Suppressor macrophage treated with lipopolysaccharide for 1 hour (primary cell): ENCODE data around the gene PDZD7.
"Not testable (repeated sequence)": the region's sequence is repeated elsewhere in the genome, so short reads cannot be mapped to it uniquely, and the experiment has no call there.

Experiments
- DNase-seq, 3 donors: peaks; one replicate each; pipeline ENCODE4 v3.0.0-alpha.2; 2020 to 2022

Gene PDZD7

DNA sequence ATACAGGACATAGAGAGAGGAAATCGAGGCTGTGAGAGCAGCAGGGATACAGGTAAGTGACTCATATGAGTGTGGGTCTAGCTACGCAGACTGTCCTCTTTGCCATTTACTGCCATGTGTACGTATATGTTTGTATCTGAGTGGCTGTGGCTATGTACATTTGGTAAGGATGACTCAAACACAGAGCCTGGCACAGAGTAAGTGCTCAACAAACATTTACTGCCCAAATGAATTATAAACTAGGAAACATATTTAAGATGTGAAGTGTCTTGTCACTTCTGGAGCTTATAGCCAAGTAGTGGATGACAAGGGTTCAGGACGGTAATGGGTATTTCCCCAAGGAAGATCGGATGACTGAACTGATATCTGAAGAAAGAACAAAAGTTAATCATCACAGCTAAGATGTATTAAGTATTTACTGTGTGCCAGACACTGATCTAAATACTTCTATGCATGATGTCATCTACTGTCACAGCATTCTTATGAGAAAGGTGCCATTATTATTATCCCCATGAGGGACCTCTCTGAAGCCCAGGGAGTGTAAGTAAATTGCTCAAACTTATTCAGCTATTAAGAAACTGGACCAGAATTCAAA is 49.7 kb downstream of the PDZD7 start:
- no peak for DNase-seq

DNA sequence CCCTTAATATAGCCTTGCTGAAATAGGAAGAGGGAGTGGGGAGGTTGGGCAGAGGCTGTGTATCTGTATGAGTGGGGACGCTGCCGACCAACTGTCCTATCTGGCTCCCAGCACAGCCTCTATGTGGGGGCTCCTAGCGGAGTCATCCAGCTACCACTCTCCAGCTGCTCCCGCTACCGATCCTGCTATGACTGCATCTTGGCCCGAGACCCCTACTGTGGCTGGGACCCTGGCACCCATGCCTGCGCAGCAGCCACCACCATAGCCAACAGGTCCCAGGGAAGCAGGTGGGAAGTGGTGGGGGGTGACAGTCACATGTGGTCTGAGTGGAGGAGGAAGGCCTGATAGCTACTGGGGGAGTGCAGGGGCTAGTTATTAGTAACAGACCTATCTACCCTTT is 50.2 kb downstream of the PDZD7 start:
- DNase-seq: no peak

DNA sequence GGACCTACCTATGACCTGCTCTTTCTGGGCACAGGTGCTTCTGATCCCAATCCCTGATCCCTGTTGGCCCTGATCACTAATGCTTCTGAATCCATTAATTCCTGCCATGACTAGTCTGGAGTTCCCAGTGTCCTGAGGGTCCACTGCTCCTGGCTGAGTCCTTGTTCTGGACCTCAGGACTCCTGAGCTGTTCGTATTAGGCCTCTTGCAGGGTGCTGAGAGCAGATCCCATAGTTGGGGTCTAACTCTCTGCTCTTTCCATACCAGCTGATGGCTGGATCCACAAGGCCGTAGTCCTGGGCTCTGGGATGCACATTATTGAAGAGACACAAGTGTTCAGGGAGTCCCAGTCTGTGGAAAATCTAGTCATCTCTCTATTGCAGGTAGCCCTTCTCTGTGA is 50.6 kb downstream of the PDZD7 start:
- DNase-seq: no peak

DNA sequence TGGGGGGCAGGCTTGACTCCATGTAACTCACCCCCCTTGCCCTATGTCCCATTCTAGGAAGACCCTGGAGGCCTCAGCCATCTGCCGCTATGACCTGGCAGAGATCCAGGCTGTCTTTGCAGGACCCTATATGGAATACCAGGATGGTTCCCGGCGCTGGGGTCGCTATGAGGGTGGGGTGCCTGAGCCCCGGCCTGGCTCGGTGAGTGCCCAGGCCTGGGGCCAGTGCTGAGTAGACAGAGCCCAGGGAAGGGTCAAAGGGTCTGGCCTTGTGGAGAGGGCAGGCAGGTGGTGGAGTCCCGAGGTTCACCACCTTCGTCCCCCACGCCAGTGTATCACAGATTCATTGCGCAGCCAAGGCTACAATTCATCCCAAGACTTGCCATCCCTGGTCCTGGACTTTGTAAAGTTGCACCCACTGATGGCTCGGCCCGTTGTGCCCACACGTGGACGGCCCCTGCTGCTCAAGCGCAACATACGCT is 51.1 kb downstream of the PDZD7 start:
- no peak for DNase-seq

DNA sequence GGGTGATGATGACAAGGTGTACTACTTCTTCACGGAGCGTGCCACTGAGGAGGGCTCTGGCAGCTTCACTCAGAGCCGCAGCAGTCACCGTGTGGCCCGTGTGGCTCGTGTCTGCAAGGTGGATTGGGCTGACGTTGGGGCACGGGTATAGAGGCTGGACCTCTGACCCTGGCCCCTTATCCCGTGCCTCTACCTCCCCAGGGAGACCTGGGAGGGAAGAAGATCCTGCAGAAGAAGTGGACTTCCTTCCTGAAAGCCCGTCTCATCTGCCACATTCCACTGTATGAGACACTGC is 52.1 kb downstream of the PDZD7 start:
- no peak for DNase-seq

DNA sequence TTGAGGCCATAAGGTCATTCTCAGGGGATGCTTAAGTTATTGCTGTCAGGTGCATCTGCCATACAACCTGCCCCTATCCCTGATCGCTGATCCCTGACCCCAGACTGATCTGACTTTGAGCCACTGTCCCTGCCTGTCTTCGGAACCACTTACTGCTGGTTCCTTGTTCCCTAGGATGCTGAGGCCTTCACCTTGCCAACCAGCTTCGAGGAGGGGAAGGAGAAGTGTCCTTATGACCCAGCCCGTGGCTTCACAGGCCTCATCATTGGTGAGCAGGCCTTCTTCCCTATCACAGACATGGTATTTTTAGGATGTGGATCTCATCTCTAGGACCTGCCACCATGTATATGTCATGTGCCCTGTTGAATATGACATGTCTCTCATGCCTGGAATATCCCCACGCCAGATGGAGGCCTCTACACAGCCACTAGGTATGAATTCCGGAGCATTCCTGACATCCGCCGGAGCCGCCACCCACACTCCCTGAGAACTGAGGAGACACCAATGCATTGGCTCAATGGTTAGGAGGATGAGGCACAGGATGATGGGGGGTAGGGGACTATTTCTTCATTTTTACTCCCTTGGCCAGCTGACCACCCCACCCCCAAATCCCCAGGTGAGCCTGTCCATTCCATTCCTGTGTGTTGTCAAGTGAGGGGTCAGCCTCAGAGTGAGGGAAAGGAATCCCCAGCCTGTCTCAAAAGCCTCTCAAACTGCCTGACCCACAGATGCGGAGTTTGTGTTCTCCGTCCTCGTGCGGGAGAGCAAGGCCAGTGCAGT is 52.6 kb downstream of the PDZD7 start:
- no peak for DNase-seq

DNA sequence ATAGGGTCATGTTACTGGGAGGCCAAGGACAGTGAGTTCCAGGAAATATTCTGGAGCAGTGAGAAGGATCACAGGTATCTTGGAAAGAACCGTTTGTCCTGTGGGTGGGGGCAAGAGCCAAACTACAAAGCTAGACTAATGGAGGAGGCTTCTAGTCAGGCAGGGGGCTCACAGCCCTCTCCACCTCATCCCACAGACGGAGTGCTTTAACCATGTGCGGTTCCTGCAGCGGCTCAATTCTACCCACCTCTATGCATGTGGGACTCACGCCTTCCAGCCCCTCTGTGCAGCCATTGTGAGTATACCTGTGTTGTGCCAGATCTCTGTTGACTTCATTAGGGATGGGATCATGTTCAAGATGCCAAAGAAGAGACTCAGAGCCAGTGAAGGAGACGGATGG is 53.5 kb downstream of the PDZD7 start:
- no peak for DNase-seq

DNA sequence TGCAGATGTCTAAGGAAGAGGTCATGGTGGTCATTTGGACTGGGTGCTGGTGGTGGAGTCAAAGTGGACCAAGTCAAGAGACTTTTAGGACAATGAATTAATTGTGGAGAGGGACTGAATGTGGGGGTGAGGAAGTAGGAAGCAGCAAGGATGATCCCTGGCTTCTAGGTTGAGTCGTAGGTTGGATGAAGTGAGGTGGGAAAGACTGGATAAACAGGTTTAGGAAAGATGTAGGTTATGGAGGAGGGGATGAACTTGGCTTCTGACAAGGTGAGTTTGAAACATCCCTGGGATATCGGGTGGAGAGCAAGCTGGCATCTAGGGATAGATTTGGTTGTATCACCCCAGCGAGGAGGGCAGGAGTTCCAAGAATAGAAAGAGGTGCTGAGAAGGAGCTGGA is 54.0 kb downstream of the PDZD7 start:
- DNase-seq: no peak

DNA sequence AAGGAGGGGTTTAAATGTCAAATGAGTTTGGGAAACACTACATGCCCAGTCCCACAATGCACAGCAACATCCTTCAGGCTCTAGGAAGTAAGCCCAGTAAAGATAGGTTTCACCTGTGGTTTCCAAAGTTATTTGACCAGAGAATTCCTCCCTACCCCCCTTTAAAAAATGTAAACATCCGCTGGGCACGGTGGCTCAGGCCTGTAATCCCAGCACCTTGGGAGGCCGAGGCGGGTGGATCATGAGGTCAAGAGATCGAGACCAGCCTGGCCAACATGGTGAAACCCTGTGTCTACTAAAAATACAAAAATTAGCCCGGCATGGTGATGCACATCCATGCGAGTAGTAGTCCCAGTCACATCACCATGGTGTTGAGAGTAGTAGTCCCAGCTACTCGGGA is 55.5 kb downstream of the PDZD7 start:
- DNase-seq: not testable (repeated sequence)

DNA sequence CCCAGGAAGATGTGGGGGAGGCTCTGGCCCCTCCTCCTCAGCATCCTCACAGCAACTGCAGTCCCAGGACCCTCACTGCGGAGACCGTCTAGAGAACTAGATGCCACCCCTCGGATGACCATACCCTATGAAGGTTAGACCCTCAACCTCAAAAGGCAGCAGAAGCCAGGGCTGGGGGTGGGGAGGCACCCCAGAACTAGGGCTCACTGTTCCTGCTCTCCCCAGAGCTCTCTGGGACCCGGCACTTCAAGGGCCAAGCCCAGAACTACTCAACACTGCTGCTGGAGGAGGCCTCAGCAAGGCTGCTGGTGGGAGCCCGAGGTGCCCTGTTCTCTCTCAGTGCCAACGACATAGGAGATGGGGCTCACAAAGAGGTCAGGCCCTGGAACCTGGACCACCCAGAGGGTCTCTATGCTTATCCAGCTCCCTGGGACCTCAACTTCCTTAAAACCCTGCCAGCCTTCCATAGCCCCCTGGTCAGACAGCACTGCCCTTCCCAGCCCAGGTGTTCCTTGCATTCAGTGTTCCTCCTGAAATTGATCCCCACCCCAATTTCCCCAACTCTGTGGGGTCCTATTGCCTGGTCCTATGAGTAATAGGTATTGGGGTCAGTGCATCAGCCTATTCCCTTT is 57.9 kb downstream of the PDZD7 start:
- no peak for DNase-seq

DNA sequence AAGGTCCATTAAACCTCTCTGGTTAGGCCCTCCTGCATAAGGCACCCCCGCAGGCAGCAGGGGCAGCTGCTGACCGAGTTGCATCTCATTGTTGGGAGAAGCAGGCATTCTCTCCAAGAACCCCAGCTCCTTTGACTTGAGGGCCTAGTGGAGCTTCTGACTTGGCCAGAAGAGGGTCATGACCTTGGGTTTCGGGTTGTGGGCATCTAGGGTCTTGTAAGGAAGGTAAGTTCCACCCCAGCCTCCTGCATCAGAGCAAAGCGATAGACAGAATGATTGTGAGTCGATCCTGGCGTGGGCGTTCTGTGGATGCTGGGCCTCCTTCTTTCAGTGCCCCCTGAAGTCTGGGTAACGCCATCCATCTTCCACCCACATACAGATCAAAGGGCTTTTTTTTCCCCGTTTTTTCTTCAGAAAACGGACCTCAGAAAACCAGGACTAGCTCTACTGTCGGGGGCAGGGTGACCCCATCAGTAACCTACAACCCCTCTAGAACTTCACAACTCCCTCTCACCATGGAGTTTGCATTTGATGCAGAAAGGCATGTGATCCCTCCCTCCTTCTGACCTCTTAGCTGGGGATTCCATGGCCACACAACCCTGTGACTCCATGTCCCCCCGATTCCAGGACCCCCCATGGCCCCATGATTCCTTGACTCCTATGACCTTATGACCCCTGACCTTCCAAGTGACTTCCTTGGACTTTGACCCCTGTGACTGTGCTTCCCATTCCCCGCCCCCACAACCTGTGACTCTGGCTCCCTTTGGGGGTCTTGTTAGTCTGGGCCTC is 58.6 kb downstream of the PDZD7 start:
- no peak for DNase-seq

DNA sequence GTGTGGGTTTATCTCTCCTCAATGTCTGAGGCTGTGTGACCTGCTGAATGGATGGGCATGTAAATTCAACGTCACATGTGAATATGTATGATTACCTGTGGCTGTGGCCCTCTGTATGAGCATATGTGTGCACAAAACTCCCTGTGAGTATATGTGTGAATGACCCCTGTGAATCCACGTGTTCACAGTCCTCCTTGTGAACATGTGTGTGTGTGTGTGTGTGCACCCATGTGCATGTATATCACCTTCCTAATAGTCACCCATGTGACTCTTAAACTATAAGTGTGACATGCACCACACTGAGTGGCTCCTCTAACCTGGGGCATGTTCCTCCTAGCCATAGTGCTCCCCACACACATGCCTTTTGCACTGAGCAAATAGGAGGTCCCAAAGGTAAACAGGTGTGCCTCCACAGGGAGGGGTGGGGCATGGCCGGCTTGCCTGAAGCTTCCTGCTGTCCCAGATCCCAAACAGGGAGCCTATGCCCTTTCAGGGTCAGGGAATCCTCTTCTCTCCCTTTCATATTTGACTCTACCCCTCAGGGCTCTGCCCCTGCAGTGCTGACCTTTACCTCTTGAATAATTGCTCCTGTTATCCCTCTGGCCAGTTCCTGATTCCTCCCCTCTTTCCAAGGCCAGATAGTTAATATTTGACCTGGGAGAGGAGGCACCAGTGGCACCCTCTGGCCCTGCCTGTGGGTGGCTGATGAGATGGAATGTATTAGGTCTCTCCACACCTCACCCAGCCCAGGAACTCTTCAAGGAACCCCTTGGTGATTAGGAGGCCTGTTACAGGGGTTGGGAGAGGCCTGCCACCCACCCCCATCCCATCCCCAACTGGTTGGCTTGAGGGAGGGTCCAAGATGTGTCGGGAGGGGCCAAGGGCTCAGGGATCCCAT is 59.8 kb downstream of the PDZD7 start:
- DNase-seq: no peak

DNA sequence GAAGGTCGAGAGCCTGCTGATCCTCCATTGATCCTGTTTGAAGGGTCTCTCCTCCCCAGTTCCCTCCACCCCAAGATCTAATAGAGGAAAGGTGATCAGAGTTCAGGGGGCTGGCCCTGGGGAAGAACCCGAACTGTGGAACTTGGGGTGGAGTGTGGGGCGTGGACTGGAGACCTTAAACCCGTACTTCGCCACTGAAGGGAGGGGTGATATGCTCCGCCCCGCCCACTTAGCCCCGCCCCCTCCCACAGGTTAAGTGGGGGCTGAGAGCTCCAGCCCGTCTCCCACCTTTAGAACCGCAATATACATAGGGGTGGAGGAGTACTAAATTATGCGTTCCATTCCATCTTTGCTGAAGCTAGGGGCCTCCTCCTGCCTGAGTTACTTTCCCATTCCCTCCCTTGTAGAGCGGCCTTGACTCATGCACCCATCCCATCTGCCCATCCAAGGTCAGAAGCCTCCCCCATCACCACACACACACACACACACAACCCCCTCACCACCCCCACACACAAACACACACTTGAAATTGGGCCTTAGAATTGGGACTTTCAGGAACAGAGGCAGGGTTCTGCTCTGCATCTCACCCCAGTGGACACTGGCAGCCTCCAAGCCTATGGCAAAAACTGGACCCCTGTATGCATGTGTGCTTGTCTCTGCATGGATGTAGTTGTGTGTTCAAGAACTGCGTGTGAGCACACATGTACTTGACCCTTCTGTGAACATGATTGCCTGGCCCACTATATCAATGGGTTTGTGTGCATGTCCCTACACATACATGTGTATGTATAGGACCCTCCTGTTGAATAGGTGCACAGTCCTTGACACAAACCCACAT is 60.6 kb downstream of the PDZD7 start:
- DNase-seq: no peak

DNA sequence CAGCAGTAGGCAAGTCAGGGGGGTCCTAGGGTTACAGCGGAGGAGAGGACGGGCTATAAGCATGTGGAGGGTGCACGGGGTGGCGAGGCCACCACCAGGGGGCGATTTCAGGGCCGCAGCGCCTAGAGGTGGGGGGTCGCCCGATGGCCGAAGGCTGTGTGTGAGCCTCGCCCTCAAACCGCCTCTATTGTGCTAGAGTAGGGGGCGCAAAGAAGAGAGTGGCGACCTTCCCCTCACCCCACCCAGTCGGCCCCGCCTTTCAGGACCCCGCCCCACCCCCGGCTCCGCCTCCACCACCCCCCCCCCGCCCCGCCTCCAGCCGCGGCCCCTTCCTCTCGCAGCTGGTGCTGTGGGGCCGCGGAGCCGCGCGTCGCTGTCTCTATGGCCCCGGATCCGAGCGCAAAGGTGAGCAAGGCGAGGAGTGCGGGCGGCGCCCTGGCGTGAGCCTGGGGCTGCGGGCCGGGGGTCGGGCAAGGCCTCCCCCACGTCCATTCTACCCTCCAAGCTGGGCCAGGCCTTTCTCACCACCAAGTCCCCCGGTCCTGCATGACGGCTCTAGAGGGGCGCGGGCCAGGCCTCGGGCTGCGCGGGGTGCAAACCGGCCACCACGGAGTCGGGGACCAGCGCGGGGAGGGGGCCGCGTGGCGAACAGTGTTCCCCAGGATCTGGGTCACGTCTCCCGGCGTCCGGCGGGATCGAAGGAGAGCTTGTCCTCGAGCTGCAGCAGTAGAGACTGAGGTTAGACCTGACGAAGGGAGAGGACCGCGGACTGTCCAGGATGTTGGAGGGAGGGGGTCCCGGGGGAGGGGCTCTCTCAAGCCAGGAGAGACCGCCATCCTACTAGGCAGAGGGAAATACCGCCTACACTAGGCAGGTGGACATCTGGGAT is 61.5 kb downstream of the PDZD7 start, which contains the start of gene SEMA4G:
TSS of gene SEMA4G (plus strand) at position 318 of the 889 bp plus-strand sequence. CDS start 3,409 bp downstream, outside the sequence.
- DNase-seq: peak; percentile 28 to 69 (median 32)

DNA sequence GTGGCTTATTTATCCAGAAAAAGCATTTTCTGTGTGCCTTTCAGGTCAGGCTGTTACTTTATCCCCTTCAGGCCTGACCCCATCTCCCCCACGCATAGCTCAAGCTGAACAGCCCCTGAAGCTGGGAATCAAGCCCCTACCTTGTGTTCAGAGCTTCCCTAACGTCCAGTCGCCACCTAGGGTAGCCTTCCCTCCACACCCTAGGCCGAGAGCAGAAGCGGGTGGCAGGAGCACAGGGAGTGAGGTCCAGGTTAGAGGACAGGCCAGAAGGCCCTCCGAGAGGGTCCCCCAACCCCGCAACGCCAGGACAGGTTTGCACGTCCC is 62.1 kb downstream of the PDZD7 start:
- no peak for DNase-seq

DNA sequence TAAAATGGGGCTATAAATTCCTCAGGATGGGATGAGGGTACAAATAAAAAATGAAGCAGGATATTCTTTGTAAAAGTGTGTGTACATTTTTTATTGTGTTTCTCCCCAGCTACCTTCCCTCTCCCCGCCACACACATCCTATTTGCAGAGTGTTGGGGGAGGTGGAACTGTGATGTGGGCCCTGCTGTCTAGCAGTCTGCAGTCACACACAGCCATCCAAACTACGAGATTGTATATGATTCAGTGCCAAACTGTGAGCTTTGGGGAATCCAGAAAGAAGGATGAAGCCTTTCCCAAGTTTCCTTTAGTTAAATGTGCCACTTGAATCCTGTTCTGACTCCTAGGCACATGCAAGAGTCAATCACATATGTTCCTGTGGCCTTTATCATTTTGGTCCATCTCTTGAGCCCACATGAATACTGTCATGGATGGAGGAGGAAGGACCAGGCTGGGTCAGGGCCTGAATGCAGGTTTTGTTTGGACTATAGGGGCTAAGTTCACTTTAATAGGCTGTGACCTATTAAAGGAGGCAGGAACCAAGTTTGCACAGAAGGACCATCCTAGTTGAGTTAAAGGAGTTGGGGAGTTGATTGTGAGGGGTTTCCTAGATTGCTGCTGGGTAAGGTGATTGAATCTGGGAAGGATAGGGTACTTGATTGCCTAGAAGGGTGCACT is 62.7 kb downstream of the PDZD7 start:
- DNase-seq: no peak

DNA sequence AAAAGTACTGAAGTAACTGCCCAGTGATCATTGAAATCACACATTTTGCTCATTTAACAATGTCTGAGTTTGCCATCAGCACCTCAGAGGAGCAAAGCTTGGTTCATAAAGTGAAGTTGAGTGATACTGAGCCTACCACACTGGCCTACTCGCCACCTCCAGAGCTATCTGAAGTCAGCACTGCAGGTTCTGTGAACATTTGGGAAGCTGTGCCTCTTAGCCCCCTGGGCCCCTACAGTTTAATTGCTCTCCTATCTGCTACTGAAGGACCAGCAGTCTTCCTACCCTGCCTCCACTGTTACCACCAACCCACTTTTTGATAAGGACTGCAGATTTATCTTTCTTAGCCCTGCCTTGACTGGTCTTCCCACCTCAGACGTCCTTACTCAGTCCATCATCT is 63.6 kb downstream of the PDZD7 start:
- no peak for DNase-seq

DNA sequence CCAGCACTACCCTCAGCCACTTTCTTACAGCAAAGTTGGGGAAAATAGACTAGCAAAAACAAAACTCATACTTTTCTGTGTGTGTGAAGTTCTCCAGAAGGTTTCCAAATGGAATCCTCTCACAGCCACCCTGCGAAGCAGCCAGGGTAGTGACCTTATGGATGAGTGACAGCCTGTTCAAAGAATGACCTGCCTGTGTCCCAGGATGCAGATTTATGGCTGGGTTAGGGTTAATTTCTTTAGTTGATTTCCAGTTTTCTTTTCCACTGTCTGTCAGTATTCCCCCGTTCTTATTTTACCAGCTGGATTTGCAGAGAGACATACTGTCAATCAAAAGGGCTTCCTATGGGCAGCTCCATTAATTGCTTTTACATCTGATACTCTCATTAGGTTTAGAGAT is 64.0 kb downstream of the PDZD7 start:
- DNase-seq: no peak

DNA sequence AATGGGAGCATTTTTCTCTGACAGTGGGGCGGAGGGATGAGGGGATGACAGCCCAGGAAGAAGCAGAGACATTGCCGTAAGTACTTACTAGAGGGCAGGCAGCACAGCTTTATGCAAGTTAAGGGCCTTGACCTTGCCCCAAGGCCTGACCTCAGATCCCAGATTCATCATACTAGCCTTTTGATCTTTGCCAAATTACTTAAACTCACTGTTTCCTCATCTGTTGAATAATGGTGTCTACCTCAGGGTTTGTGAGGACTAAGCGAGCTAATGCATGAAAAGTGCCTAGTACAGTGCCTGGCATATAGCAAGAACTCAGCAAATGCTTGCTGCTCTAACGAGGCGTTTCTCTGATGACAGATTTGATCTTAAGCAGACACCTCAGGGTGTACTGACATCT is 65.1 kb downstream of the PDZD7 start:
- no peak for DNase-seq

DNA sequence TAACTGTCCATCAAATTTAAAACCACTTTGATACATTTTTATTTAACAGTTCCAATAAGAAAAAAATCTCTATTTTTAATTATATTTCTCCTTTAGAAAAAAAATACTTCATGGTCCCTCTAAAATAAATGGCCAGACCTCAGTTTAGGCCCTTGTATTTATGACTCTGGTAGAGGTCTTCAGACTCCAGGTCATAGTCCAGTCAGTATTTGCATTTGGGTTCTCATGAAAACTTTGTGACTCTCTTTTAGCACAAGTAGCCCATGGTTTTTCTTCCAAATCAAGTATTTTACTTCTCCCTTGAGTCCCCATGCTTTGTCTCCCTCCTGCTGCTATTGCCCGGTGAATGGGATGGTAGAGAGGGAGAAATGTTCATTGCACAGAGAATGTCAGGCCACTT is 67.1 kb downstream of the PDZD7 start:
- no peak for DNase-seq
